Measurements from ENCODE around the gene MAPK1IP1L.

GRCh38 chr14:55103971-55104954, 52.8 kb downstream of the MAPK1IP1L start:
- TF ChIP-seq EZH2phosphoT487 (IDR thresholded peaks at IDR 0.05; ENCODE audit: low read length) (no peak), EZH2 (optimal IDR thresholded peaks at IDR 0.05; ENCODE audit: low read depth, low read length) (no peak), CTCF (IDR thresholded peaks at IDR 0.05; ENCODE audit: low read length) (no peak)

All from MM.1S (cell line).